DLD1 (cell line): ENCODE data around the gene IFI27.
"Not testable (repeated sequence)": the region's sequence is repeated elsewhere in the genome, so short reads cannot be mapped to it uniquely, and the experiment has no call there.

Experiments
- in situ Hi-C: cut with HindIII; loops from 2 replicates; pipeline ENCODE4 v1.10.0; 2017; ENCODE audit warnings: low sequenced_read_pairs

IFI27 gene

DNA sequence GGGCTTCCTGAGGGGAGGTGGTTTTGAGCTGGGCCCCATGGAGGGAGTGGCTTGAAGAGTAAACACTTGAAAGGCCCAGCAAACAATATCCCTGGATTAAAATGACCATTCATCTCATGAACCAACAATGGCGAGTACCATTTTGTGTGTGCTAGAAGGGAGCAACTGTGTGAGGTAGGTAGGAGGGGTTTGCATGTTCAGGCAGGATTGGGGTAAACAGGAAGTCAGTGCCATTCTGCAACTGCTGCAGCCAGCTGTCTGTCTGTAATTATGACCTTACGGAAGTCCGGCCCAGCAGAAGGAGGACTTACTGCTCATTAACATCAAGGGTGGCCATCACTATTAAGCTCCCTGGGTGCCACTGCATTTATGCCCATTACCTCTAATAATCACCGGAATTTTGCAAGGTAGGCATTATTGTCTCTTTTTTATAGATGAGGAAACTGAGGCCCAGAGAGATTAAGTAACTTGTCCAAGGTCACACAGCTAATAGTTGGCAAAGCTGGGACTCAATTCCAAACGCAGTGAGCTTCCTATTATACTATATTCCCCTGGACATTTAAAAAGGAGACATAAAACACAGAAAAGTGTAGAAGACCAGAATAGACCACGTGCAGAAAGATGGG is 35.5 kb downstream of the IFI27 start:
- in situ Hi-C loops, result no loop called here

GRCh38 chr14:94152676-94153075 is 42.1 kb downstream of the IFI27 start:
- in situ Hi-C loops, result no loop called here

DNA sequence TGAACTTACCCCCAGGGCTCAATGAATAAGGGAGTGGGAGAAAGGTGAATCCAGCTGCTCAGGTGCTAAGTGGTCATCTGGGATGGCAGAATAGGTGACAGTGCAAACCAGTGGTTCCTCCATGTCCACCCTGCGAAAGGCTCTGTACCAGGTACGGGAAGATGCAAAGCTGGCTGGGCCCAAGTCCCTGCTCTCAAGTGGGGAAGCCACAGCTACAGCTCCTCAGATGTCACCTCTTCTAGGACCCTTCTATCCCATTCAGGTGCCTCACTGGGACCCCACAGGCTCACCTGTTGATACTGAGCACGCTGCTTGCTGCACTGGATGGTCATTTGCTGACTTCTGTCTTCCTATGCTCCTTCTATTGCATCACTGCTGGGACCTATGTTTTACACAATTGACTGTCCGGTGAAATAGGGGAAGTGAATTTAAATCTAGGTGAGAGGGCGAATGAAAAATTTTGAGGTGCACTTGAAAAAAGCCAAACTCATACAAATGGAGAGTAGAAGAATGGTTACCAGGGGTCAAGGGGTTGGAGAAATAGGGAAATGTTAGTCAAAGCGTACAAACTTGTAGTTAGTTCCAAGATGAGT is 43.3 kb downstream of the IFI27 start:
- in situ Hi-C loops, result no loop called here

GRCh38 chr14:94156143-94156542 is 45.6 kb downstream of the IFI27 start:
- in situ Hi-C loops, result not testable (repeated sequence)

DNA sequence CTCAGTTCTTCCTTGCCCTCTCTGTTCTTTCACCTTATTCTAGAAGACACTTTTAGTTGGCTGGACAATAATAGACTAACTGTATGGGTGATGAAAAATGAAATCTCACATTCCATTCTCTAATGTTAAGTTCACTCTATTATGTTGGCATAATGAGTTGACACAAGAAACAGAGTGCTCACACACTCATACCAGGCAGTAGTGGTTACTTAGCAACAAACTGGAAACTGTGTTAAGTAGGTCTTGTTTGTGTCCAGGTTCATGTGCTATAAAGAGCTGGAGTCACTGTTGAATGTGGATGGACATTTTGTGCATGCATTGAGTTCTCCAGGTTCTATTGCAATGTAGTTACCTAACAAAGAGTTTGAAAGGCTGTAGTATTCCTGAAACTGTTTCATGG is 46.7 kb downstream of the IFI27 start:
- in situ Hi-C loops, result no loop called here

GRCh38 chr14:94158239-94158883 is 47.8 kb downstream of the IFI27 start:
- in situ Hi-C loops, result no loop called here

DNA sequence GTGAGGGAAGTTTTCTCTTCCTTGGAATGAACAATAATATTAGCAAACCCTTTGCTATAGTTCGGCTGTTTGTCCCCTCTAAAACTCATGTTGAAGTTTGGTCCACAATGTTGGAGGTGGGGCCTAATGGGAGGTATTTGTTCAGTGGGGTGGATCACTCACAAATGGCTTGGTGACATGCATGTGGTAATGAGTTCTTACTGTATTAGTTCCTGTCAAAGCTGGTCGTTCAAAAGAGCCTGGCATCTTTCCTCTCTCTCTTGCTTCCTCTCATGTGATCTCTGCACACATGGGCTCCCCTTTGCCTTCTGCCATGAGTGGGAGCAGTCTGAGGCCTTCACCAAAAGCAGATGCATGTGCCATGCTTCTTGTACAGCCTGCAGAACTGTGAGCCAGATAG is 50.5 kb downstream of the IFI27 start:
- in situ Hi-C loops, result no loop called here

DNA sequence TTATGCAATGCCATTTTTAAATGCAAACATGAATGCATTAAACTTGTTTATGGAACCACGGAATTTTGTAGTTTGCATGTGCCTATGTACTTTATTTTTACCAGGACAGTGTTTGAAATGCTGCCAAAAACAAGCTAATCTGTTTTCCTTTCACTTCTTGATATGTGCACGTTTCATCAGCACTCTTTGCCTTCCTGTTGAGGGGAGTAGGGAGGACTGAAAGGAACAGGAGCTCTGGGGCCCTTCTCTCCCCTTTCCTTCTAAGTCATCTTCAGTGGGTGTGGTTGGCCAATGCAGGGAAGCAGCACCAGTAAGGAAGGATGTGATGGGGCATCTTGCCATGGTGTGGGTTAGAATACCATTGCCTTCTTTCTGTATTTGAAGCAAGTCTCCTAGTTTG is 51.4 kb downstream of the IFI27 start:
- in situ Hi-C loops, result no loop called here

DNA sequence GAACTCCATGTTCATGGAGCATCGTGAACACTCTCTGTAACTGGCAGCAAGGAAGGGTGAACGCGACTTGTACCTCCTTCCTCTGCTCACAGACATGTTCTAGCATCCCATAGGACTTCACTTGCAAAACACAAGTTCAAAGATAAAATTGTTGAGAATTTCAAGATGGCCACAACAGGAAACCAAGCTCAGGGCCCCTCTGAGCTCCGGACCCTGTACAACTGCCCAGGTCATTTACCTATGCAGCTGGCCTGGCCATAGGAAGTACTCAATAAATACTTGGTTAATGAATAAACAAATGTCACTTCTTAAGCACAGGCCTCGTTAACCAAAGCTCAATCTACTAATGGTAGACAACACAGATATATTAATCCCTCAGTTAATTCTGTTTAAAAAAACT is 51.9 kb downstream of the IFI27 start:
- in situ Hi-C loops, result no loop called here

GRCh38 chr14:94163796-94164195 is 53.3 kb downstream of the IFI27 start:
- in situ Hi-C loops, result no loop called here

GRCh38 chr14:94164685-94165431 is 54.3 kb downstream of the IFI27 start:
- in situ Hi-C loops, result no loop called here

DNA sequence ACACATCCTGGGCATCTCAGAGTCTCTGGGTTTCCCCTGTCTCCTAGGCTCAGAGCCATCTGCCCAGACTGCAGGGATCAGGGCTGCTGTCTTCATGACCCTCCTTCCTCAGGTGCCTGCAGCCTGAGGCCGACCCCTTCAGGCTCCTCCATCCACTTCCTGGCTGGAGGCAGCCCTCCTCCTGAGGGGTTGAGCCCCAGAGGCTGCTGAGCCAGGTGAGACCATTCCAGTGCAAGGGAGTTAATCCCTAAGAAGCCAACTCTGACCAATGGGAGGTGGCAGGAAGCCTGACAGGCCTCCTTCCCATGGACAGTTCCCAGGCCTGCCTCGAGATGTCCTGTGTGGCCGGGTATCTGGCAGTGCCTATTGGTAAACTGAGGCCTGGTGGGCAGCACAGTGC is 55.2 kb downstream of the IFI27 start:
- in situ Hi-C loops, result no loop called here
